ENCODE measurements around the gene DNAL4. TPM values are rescaled to one million over a fixed set of nuclear protein-coding genes. Genes with fewer than 3 reads are reported as not detected.

The DNAL4 gene
- total RNA-seq, 3 donors from 2014 or later, result 14.7 to 17.6 (median 16.1) TPM

- ATAC-seq, result peak; percentile 55
- DNase-seq, result peak; percentile 70 to 75 (median 72)
- Histone ChIP-seq H3K9me3 (no peaks in the 10 kb centered on the region), H3K4me1 (ENCODE audit: low read depth) (peaks cover 14% of the 10 kb centered on the region), H3K4me3 (no peak overlapping the region), H3K36me3 (ENCODE audit: low read depth) (peaks cover 10% of the 10 kb centered on the region)
- intact Hi-C loops (cut with DNase I, micrococcal nuclease), result no loop called here
- TF ChIP-seq CTCF (IDR thresholded peaks at IDR 0.05), result no peak
Observed at GRCh38 chr22:38753948-38754750, 39.8 kb downstream of the DNAL4 start.

DNA sequence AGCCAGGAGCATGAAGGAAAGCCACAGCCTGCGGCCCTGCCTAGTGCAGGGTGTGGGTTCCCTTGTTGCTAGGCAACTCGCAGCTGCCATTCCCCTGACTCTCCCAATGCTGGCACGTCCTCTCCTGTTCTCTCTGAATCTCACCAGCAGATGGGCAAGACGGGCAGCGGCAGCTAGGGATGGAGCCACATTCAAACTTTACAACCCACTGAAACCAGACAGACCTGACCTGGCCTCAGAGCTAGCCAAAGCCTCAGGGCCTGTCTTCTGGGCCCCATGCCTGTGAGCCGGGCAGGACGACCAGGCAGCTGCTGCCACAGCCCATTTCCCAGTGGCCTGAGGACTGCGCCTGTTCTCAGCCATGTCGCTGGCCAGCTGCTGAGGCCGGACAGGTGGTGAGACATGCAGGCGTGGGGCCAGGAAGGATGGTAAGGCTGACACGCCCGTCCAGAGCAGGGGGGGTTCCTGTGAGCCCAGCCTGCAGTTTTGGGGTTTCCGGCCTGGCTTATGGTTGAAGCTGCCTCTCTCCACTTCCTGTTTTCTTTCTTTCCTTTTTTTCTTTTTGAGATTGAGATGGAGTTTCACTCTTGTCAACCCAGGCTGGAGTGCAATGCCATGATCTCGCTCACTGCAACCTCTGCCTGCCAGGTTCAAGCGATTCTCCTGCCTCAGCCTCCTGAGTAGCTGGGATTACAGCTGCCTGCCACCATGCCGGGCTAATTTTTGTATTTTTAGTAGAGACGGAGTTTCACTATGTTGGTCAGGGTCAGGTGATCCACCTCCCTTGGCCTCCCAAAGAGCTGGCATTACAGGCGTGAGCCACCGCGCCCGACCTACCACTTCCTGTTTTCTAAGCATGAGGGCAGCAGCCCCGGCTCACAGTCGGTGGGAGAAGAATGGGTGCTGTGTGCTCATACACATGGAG lies 42.3 kb downstream of the DNAL4 start:
- Histone ChIP-seq H3K36me3 (ENCODE audit: low read depth) (peaks cover 13% of the 10 kb centered on the region), H3K4me3 (no peak overlapping the region), H3K9me3 (no peaks in the 10 kb centered on the region), H3K4me1 (ENCODE audit: low read depth) (peaks cover 14% of the 10 kb centered on the region)
- intact Hi-C loops (cut with DNase I, micrococcal nuclease), result no loop called here
- ATAC-seq (peak; percentile 14), DNase-seq (peak; percentile 68 to 90 (median 72))
- TF ChIP-seq CTCF (IDR thresholded peaks at IDR 0.05), result no peak

DNA sequence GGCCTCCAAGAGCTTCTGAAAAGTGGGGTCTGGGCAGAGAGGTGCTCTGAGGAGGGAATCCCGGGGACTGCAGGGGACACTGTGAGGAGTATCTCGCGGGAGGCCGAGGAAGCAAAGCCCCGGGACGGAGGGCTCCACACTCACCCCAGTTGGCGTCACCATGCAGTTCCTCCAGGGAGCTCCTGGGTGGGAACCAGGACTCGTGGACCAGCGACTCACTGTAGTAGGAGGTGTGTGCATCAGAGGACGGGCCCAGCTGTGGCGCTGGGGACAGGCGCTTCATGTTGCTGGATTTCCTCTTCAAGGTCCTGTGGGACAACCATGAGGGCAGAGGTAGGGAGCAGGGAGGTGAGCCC lies 42.9 kb downstream of the DNAL4 start:
- Histone ChIP-seq H3K9me3 (no peaks in the 10 kb centered on the region), H3K36me3 (ENCODE audit: low read depth) (peaks cover 13% of the 10 kb centered on the region), H3K4me3 (no peak overlapping the region), H3K4me1 (ENCODE audit: low read depth) (peaks cover 18% of the 10 kb centered on the region)
- DNase-seq (no peak), ATAC-seq (no peak)
- TF ChIP-seq CTCF (IDR thresholded peaks at IDR 0.05), result no peak
- intact Hi-C loops (cut with DNase I, micrococcal nuclease), result no loop called here

- Histone ChIP-seq H3K9me3 (no peaks in the 10 kb centered on the region), H3K36me3 (ENCODE audit: low read depth) (peaks cover 13% of the 10 kb centered on the region), H3K4me3 (no peak overlapping the region), H3K4me1 (ENCODE audit: low read depth) (peaks cover 18% of the 10 kb centered on the region)
- no peak for DNase-seq
- no peak for ATAC-seq
- no peak for TF ChIP-seq CTCF (IDR thresholded peaks at IDR 0.05)
- intact Hi-C loops (cut with DNase I, micrococcal nuclease), result no loop called here
Observed at GRCh38 chr22:38750638-38751037, 43.3 kb downstream of the DNAL4 start.

- DNase-seq (no peak), ATAC-seq (no peak)
- Histone ChIP-seq H3K36me3 (ENCODE audit: low read depth) (peaks cover 14% of the 10 kb centered on the region), H3K4me3 (no peak overlapping the region), H3K9me3 (no peaks in the 10 kb centered on the region), H3K4me1 (ENCODE audit: low read depth) (peaks cover 21% of the 10 kb centered on the region)
- intact Hi-C loops (cut with DNase I, micrococcal nuclease), result no loop called here
- no peak for TF ChIP-seq CTCF (IDR thresholded peaks at IDR 0.05)
Observed at GRCh38 chr22:38750104-38750503, 43.8 kb downstream of the DNAL4 start.
